ENCODE data around the gene DHX40. TPM values are rescaled to one million over a fixed set of nuclear protein-coding genes. Genes with fewer than 3 reads are reported as not detected.
"Not testable (repeated sequence)": the region's sequence is repeated elsewhere in the genome, so short reads cannot be mapped to it uniquely, and the experiment has no call there.

The DHX40 gene
- total RNA-seq, 1 experiment from 2014 or later: 16.2 TPM

- no peak overlapping the region for H3K4me3 ChIP-seq (ENCODE audit: low read depth in 2 of 2, low read length in 2 of 2)
- no peaks in the 10 kb centered on the region for H3K4me1 ChIP-seq (ENCODE audit: control insufficient read depth, insufficient read depth, low read length)
- no peaks in the 10 kb centered on the region for H3K9me3 ChIP-seq (ENCODE audit: control insufficient read depth, insufficient read depth, low read depth, low read length)
- POLR2A ChIA-PET: no interaction called here
- no peaks in the 10 kb centered on the region for H3K27me3 ChIP-seq (ENCODE audit: control insufficient read depth, insufficient read depth, low read length)
- intact Hi-C loops (cut with micrococcal nuclease; ENCODE audit: unreplicated experiment) (no loop called here), in situ Hi-C loops (cut with HindIII; ENCODE audit: low pct_unique_long_range_greater_than_20kb, low sequenced_read_pairs) (no loop called here)
- BruUV-seq (replicated peaks): no TSS peak
- CTCF ChIA-PET: no interaction called here
- no peak for ATAC-seq
- no peak for DNase-seq (ENCODE audit: low read depth, low spot score)
- H3K36me3 ChIP-seq (ENCODE audit: control insufficient read depth, insufficient read depth, low read length): no peaks in the 10 kb centered on the region
- no peak overlapping the region for H3K27ac ChIP-seq (ENCODE audit: low read length)
- TF ChIP-seq REST (IDR thresholded peaks at IDR 0.05; ENCODE audit: insufficient read depth in 1 of 2, low read depth in 2 of 2, low read length in 1 of 2) (no peak), POLR2AphosphoS5 (IDR thresholded peaks at IDR 0.05; ENCODE audit: low read depth, low read length) (no peak), TCF7L2 (IDR thresholded peaks at IDR 0.05; ENCODE audit: low read depth, low read length) (no peak), CTCF (IDR thresholded peaks at IDR 0.05) (no peak)
Observed at GRCh38 chr17:59572301-59572924, 7.0 kb downstream of the DHX40 start.

- POLR2A ChIA-PET; intact Hi-C loops (cut with micrococcal nuclease; ENCODE audit: unreplicated experiment); ATAC-seq; DNase-seq (ENCODE audit: low read depth, low spot score); H3K9me3 ChIP-seq (ENCODE audit: control insufficient read depth, insufficient read depth, low read depth, low read length); H3K4me3 ChIP-seq (ENCODE audit: low read depth in 2 of 2, low read length in 2 of 2); H3K27me3 ChIP-seq (ENCODE audit: control insufficient read depth, insufficient read depth, low read length); BruUV-seq (replicated peaks); H3K27ac ChIP-seq (ENCODE audit: low read length); H3K36me3 ChIP-seq (ENCODE audit: control insufficient read depth, insufficient read depth, low read length); H3K4me1 ChIP-seq (ENCODE audit: control insufficient read depth, insufficient read depth, low read length); CTCF ChIA-PET; in situ Hi-C loops (cut with HindIII; ENCODE audit: low pct_unique_long_range_greater_than_20kb, low sequenced_read_pairs): not testable (repeated sequence)
Observed at GRCh38 chr17:59584168-59584567, 18.8 kb downstream of the DHX40 start.

DNA sequence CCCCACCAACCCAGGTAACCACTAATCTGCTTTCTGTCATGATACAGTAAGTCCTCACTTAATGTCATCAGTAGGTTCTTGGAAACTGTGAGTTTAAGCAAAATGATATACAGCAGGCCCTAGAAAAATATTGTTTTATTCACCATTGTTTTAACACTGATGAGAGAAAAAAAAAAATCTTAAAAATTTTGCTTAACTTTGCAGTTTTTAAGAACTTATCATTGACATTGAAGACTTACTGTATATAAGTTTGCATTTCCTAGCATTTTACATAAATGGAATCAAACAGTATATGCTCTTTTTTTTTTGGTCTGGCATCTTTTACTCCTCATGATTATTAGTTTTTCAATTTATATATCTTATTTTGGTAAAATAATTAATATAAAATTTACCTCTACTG lies 34.8 kb downstream of the DHX40 start:
- H3K27ac ChIP-seq (ENCODE audit: low read length): no peak overlapping the region
- intact Hi-C loops (cut with micrococcal nuclease; ENCODE audit: unreplicated experiment): no loop called here
- no peak overlapping the region for H3K4me3 ChIP-seq (ENCODE audit: low read depth in 2 of 2, low read length in 2 of 2)
- POLR2A ChIA-PET: interaction anchor here (0.7 to 0.9 kb wide), 3 partner anchors 17 to 51 kb away, joined by 3 to 10 read pairs (median 4); no protein-coding TSS in a partner anchor
- no peaks in the 10 kb centered on the region for H3K9me3 ChIP-seq (ENCODE audit: control insufficient read depth, insufficient read depth, low read depth, low read length)
- no peaks in the 10 kb centered on the region; the same call in 1 of the 2 replicates for H3K36me3 ChIP-seq (ENCODE audit: control insufficient read depth, insufficient read depth, low read length)
- BruUV-seq (replicated peaks): no TSS peak
- no peak for ATAC-seq
- CTCF ChIA-PET: no interaction called here
- H3K4me1 ChIP-seq (ENCODE audit: control insufficient read depth, insufficient read depth, low read length): no peaks in the 10 kb centered on the region
- no peak for DNase-seq (ENCODE audit: low read depth, low spot score)
- in situ Hi-C loops (cut with HindIII; ENCODE audit: low pct_unique_long_range_greater_than_20kb, low sequenced_read_pairs): no loop called here
- no peaks in the 10 kb centered on the region for H3K27me3 ChIP-seq (ENCODE audit: control insufficient read depth, insufficient read depth, low read length)
- TF ChIP-seq POLR2AphosphoS5 (IDR thresholded peaks at IDR 0.05; ENCODE audit: low read depth, low read length): no peak
- TF ChIP-seq CTCF (IDR thresholded peaks at IDR 0.05): no peak
- no peak for TF ChIP-seq TCF7L2 (IDR thresholded peaks at IDR 0.05; ENCODE audit: low read depth, low read length)
- no peak for TF ChIP-seq SIN3A (IDR thresholded peaks at IDR 0.05; ENCODE audit: borderline replicate concordance, insufficient read depth, low read depth, low read length)
- no peak for TF ChIP-seq REST (IDR thresholded peaks at IDR 0.05; ENCODE audit: insufficient read depth in 1 of 2, low read depth in 2 of 2, low read length in 1 of 2)
